Measurements from ENCODE around the gene C19orf73.

The C19orf73 gene

DNA sequence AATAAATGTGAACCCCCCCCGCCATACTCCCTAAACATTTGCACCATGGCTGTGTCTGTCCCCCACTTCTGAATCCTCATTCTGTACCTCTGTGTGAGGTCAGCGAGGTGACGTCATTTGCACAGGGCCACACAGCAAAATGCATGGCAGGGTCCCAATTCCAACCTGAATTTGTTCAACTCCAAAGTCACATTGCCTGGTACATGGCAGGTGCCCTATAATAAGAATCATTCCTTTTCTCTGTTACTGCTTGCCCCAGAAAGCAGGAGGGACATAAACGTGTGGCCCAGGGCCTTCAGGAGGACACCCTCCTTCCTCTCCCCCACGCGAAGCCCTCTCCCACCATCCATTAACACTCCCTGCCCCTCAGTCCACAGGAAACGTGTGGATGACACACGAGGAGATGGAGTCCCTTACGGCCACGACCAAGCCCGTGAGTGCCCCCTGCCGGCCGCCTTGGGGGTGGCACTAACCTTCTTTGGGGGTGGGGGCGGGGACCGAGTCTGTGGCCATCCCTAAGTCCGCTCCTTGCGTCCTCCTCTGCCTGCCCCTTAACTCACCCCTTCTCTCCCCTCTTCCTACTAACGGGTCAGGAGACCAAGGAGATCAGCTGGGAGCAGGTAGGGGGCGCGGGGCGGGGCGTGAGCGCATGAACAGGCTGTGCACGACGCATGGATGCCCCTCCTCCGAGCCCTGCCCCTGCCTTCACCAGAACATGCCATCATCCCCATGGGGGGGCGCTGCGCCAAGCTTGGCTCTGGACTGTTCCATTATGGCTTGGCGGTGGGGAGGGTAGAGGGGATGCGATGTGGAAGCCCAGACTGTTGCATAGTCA, 26.8 kb upstream of the C19orf73 start:
- no peaks in the 10 kb centered on the region for H3K27me3 ChIP-seq (ENCODE audit: control insufficient read depth, insufficient read depth, low read length)
- no peak overlapping the region for H3K9ac ChIP-seq (ENCODE audit: low read depth, low read length)
- H3K4me1 ChIP-seq (ENCODE audit: control insufficient read depth, insufficient read depth, low read length): peaks cover 4% of the 10 kb centered on the region
- H3K36me3 ChIP-seq (ENCODE audit: control insufficient read depth, insufficient read depth, low read length): no peaks in the 10 kb centered on the region
- H3K4me3 ChIP-seq (ENCODE audit: low read depth, low read length): peak overlapping the region; percentile 51
- H3K9me3 ChIP-seq (ENCODE audit: control insufficient read depth, insufficient read depth, low read length): no peaks in the 10 kb centered on the region

DNA sequence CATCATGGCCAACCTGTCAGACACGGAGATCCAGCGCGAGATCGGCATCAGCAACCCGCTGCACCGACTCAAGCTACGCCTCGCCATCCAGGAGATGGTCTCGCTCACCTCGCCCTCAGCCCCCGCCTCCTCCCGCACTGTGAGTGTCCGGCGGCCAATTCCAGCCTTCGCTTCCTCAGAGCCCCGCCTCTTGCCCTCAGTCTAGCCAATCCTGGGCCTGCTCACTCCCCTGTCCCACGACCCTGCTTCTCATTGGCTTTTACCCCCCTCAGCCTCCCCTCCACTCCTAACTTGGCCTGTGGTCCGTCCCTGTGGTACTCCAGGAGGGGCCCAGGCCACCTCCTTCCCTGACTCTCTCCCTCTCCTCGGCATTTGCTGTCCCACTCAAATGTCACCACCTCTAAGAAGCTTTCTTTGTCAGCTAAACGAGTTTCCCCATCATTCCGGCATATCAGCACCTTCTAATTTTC, 24.0 kb upstream of the C19orf73 start:
- Histone ChIP-seq H3K27me3 (ENCODE audit: control insufficient read depth, insufficient read depth, low read length) (no peaks in the 10 kb centered on the region), H3K9me3 (ENCODE audit: control insufficient read depth, insufficient read depth, low read length) (no peaks in the 10 kb centered on the region), H3K36me3 (ENCODE audit: control insufficient read depth, insufficient read depth, low read length) (no peaks in the 10 kb centered on the region), H3K4me3 (ENCODE audit: low read depth, low read length) (peak overlapping the region; percentile 80), H3K4me1 (ENCODE audit: control insufficient read depth, insufficient read depth, low read length) (peaks cover 2% of the 10 kb centered on the region), H3K9ac (ENCODE audit: low read depth, low read length) (no peak overlapping the region)

GRCh38 chr19:49141352-49141751, 22.4 kb upstream of the C19orf73 start:
- H3K4me1 ChIP-seq (ENCODE audit: control insufficient read depth, insufficient read depth, low read length): peaks cover 2% of the 10 kb centered on the region
- H3K4me3 ChIP-seq (ENCODE audit: low read depth, low read length): no peak overlapping the region
- no peaks in the 10 kb centered on the region for H3K27me3 ChIP-seq (ENCODE audit: control insufficient read depth, insufficient read depth, low read length)
- H3K36me3 ChIP-seq (ENCODE audit: control insufficient read depth, insufficient read depth, low read length): no peaks in the 10 kb centered on the region
- no peak overlapping the region for H3K9ac ChIP-seq (ENCODE audit: low read depth, low read length)
- H3K9me3 ChIP-seq (ENCODE audit: control insufficient read depth, insufficient read depth, low read length): no peaks in the 10 kb centered on the region

DNA sequence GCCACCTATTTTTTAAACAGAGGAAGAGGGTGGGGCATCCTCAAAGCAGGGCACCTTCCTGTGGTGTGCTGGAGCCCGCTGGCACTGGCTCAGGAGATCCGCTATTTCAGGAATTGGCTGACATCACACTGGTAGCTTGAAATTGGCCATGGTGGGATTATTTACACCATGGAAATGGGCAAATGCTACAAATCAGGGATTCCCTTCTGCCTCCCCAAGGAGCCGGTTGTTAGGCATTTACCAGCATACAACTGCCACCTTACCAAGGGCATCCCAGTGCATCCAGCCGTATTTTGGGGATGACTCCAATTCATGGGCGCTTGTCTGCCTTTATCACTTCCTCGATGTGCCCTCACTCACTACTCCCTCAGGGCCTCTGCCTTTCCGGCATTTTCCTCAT, 22.0 kb upstream of the C19orf73 start:
- Histone ChIP-seq H3K4me1 (ENCODE audit: control insufficient read depth, insufficient read depth, low read length) (peaks cover 3% of the 10 kb centered on the region), H3K27me3 (ENCODE audit: control insufficient read depth, insufficient read depth, low read length) (no peaks in the 10 kb centered on the region), H3K4me3 (ENCODE audit: low read depth, low read length) (no peak overlapping the region), H3K9me3 (ENCODE audit: control insufficient read depth, insufficient read depth, low read length) (no peaks in the 10 kb centered on the region), H3K36me3 (ENCODE audit: control insufficient read depth, insufficient read depth, low read length) (no peaks in the 10 kb centered on the region), H3K9ac (ENCODE audit: low read depth, low read length) (no peak overlapping the region)

DNA sequence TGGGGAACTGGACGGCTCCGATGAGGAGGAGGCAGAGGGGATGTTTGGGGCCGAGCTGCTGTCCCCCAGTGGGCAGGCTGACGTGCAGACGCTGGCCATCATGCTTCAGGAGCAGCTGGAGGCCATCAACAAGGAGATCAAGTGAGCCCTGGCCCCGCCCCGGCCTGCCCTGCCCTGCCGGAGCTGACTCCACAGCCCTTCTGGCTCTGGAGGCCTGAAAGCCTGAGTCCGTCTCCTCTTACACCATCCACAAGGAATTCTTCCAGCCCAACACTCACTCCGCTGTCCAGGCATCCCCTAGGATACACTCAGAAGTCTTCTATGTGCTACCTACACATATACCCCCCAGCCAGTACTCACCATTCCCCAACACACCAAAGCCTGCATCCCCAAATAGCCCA, 17.8 kb upstream of the C19orf73 start:
- peaks cover 3% of the 10 kb centered on the region for H3K36me3 ChIP-seq (ENCODE audit: control insufficient read depth, insufficient read depth, low read length)
- H3K9ac ChIP-seq (ENCODE audit: low read depth, low read length): no peak overlapping the region

DNA sequence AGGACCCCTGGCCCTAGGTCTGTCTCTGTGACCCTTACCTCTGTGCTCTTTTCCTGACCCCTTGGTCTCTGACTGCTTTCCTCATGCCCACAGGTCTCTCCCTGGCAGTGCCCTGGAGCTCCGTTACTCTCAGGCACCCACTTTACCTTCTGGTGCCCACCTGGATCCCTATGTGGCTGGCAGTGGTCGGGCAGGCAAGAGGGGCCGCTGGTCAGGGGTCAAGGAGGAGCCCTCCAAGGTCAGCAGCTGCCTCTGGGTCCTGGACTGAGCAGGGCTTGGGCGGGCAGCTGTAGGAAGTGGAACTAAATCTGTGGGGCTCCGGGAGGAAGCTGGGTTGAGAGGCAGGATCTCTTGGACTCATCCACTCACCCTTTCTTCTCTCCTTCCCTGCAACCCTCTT, 16.7 kb upstream of the C19orf73 start:
- H3K4me1 ChIP-seq (ENCODE audit: control insufficient read depth, insufficient read depth, low read length): peaks cover 7% of the 10 kb centered on the region

More for the DNA sequence above, 17.8 kb upstream of the C19orf73 start:
- Histone ChIP-seq H3K27me3 (ENCODE audit: control insufficient read depth, insufficient read depth, low read length) (no peaks in the 10 kb centered on the region), H3K4me1 (ENCODE audit: control insufficient read depth, insufficient read depth, low read length) (peaks cover 7% of the 10 kb centered on the region), H3K4me3 (ENCODE audit: low read depth, low read length) (no peak overlapping the region), H3K9me3 (ENCODE audit: control insufficient read depth, insufficient read depth, low read length) (no peaks in the 10 kb centered on the region)

DNA sequence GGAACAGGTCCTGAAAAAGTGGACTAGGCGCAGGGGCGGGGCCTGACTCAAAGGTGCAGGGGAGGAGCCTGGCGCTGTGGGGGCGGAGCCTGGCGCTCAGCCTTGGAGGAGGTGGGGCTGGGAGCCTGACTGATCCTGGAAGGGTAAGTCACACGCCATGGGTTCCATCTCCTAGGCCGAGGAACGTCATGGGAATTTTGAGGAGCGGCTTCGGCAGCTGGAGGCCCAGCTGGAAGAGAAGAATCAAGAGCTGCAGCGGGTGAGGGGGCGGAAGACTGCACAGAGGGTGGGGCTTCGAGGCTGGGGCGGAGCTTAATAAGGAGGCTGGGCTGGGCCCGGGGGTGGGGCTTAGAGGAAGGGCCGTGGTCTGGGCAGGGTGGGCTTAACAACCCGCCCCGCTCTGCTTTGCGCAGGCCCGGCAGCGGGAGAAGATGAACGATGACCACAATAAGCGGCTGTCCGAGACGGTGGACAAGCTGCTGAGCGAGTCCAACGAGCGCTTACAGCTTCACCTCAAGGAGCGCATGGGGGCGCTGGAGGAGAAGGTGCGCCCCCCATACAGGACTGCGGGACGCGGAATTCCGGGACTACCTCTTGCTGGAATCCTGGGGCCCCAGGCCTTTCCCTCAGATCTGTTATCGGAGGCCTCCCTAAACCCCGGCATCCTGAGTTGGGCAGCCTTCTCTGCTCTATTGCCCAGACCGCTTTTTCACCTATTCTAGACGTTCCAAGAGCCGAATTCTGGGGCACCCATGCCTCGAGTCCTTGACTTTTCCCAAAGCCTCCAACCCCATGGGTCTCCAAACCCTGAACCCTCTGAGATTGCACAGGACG, 14.9 kb upstream of the C19orf73 start:
- H3K4me1 ChIP-seq (ENCODE audit: control insufficient read depth, insufficient read depth, low read length): peaks cover 11% of the 10 kb centered on the region
- H3K4me3 ChIP-seq (ENCODE audit: low read depth, low read length): peak overlapping the region; percentile 52
- H3K9me3 ChIP-seq (ENCODE audit: control insufficient read depth, insufficient read depth, low read length): no peaks in the 10 kb centered on the region
- H3K9ac ChIP-seq (ENCODE audit: low read depth, low read length): no peak overlapping the region
- no peaks in the 10 kb centered on the region for H3K27me3 ChIP-seq (ENCODE audit: control insufficient read depth, insufficient read depth, low read length)
- H3K36me3 ChIP-seq (ENCODE audit: control insufficient read depth, insufficient read depth, low read length): peaks cover 3% of the 10 kb centered on the region

More for the DNA sequence above, 16.7 kb upstream of the C19orf73 start:
- no peaks in the 10 kb centered on the region for H3K27me3 ChIP-seq (ENCODE audit: control insufficient read depth, insufficient read depth, low read length)
- H3K4me3 ChIP-seq (ENCODE audit: low read depth, low read length): no peak overlapping the region
- H3K9me3 ChIP-seq (ENCODE audit: control insufficient read depth, insufficient read depth, low read length): no peaks in the 10 kb centered on the region
- H3K9ac ChIP-seq (ENCODE audit: low read depth, low read length): no peak overlapping the region
- H3K36me3 ChIP-seq (ENCODE audit: control insufficient read depth, insufficient read depth, low read length): peaks cover 3% of the 10 kb centered on the region

DNA sequence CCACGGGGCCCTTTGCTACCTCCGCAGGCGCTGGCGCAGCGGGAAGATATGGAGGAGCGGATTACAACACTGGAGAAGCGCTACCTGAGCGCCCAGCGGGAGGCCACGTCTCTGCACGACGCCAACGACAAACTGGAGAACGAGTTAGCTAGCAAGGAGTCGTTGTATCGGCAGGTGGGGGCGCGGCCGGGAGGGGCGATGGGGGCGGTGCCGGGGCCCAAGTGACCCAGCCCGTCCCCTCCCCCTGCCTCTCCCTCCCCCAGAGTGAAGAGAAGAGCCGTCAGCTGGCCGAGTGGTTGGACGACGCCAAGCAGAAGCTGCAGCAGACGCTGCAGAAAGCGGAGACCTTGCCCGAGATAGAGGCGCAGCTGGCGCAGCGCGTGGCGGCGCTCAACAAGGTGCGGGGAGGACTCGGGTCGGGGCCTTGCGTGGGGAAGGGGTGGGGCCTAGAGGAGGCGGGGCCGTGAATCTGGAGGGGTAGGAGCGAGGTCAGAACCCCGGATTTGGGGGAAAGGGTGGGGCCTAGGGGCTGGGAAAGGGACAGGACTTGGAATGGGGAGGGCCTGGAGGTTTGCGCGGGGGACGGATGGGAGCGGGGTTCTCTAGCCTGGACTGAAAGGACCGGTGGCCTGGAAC, 14.1 kb upstream of the C19orf73 start:
- H3K36me3 ChIP-seq (ENCODE audit: control insufficient read depth, insufficient read depth, low read length): peaks cover 3% of the 10 kb centered on the region
- peak overlapping the region; percentile 52 for H3K4me3 ChIP-seq (ENCODE audit: low read depth, low read length)
- H3K4me1 ChIP-seq (ENCODE audit: control insufficient read depth, insufficient read depth, low read length): peaks cover 11% of the 10 kb centered on the region
- no peaks in the 10 kb centered on the region for H3K27me3 ChIP-seq (ENCODE audit: control insufficient read depth, insufficient read depth, low read length)
- H3K9ac ChIP-seq (ENCODE audit: low read depth, low read length): no peak overlapping the region
- H3K9me3 ChIP-seq (ENCODE audit: control insufficient read depth, insufficient read depth, low read length): no peaks in the 10 kb centered on the region

DNA sequence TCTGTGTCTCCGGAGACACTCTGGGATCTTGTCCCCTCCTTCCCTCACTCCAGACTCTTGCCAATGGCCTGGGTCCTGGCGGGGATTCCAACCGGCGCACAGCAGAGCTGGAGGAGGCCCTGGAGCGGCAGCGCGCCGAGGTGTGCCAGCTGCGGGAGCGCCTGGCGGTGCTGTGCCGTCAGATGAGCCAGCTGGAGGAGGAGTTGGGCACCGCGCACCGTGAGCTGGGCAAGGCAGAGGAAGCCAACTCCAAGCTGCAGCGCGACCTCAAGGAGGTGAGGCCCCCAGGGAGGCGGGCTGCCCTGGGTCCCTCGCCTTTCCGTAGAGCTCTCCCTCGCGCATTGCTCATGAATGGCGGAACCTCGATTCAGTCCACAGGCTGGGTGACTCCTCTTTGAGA, 11.4 kb upstream of the C19orf73 start:
- Histone ChIP-seq H3K9ac (ENCODE audit: low read depth, low read length) (no peak overlapping the region), H3K4me3 (ENCODE audit: low read depth, low read length) (no peak overlapping the region), H3K4me1 (ENCODE audit: control insufficient read depth, insufficient read depth, low read length) (peaks cover 8% of the 10 kb centered on the region), H3K36me3 (ENCODE audit: control insufficient read depth, insufficient read depth, low read length) (no peaks in the 10 kb centered on the region), H3K27me3 (ENCODE audit: control insufficient read depth, insufficient read depth, low read length) (no peaks in the 10 kb centered on the region), H3K9me3 (ENCODE audit: control insufficient read depth, insufficient read depth, low read length) (no peaks in the 10 kb centered on the region)

GRCh38 chr19:49129238-49129583, 10.3 kb upstream of the C19orf73 start:
- Histone ChIP-seq H3K4me3 (ENCODE audit: low read depth, low read length) (peak overlapping the region; percentile 85), H3K4me1 (ENCODE audit: control insufficient read depth, insufficient read depth, low read length) (peaks cover 10% of the 10 kb centered on the region), H3K27me3 (ENCODE audit: control insufficient read depth, insufficient read depth, low read length) (no peaks in the 10 kb centered on the region), H3K36me3 (ENCODE audit: control insufficient read depth, insufficient read depth, low read length) (no peaks in the 10 kb centered on the region), H3K9ac (ENCODE audit: low read depth, low read length) (peak overlapping the region; percentile 27), H3K9me3 (ENCODE audit: control insufficient read depth, insufficient read depth, low read length) (no peaks in the 10 kb centered on the region)

GRCh38 chr19:49128545-49129237, 9.7 kb upstream of the C19orf73 start:
- Histone ChIP-seq H3K27me3 (ENCODE audit: control insufficient read depth, insufficient read depth, low read length) (no peaks in the 10 kb centered on the region), H3K36me3 (ENCODE audit: control insufficient read depth, insufficient read depth, low read length) (no peaks in the 10 kb centered on the region), H3K4me1 (ENCODE audit: control insufficient read depth, insufficient read depth, low read length) (peaks cover 10% of the 10 kb centered on the region), H3K4me3 (ENCODE audit: low read depth, low read length) (peak overlapping the region; percentile 85), H3K9me3 (ENCODE audit: control insufficient read depth, insufficient read depth, low read length) (no peaks in the 10 kb centered on the region), H3K9ac (ENCODE audit: low read depth, low read length) (peak overlapping the region; percentile 27)
